ENCODE data around the gene RAP1GAP2. TPM values are rescaled to one million over a fixed set of nuclear protein-coding genes. Genes with fewer than 3 reads are reported as not detected.

The RAP1GAP2 gene
- total RNA-seq, 2 experiments from 2014 or later = 6.5 to 26.2 TPM

DNA sequence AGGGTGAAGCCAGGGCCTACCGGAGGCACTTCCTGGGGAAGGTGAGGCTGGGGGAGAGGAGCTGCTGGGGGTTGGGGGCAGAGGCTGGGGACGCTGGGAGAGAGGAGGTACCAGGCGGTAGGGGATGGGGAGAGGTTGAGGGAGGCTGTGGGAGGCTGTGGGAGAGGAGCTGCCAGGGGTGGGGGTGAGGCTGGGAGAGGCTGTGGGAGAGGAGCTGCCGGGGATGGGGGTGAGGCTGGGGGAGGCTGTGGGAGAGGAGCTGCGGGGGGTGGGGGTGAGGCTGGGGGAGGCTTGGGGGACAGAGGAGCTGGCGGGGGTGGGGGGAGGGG is 167.8 kb downstream of the RAP1GAP2 start:
- Mint-ChIP-seq H3K4me1 (no peaks in the 10 kb centered on the region), H3K27ac (no peak overlapping the region), H3K4me3 (no peak overlapping the region), H3K36me3 (no peaks in the 10 kb centered on the region), H3K27me3 (no peaks in the 10 kb centered on the region), H3K9me3 (ENCODE audit: low read depth) (no peaks in the 10 kb centered on the region)
- DNase-seq = no peak
- ATAC-seq = no peak
- CTCF ChIA-PET = interaction anchor here (2.5 kb wide), 1 partner anchor 8 kb away, joined by 6 read pairs; no protein-coding TSS in a partner anchor

DNA sequence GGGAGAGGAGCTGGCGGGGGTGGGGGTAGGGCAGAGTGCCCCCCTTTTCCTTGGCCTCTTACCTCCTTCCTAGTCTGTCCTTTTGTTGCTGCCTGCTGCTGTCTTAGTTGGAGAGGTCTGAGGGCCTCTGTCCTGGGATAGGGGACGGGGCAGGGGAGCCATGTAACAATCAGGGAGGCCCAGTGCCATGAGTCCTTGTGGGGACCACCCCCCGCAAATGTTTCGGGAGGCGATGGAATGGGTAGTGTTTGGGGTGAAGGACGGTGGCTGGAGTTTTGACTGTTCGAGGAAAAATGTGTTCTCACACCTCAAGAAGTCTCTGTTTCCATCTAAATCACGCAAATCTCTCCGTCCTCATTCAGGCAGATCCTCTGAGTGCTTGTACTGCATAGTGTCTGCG is 168.1 kb downstream of the RAP1GAP2 start:
- Mint-ChIP-seq H3K36me3 (no peaks in the 10 kb centered on the region), H3K4me1 (no peaks in the 10 kb centered on the region)

DNA sequence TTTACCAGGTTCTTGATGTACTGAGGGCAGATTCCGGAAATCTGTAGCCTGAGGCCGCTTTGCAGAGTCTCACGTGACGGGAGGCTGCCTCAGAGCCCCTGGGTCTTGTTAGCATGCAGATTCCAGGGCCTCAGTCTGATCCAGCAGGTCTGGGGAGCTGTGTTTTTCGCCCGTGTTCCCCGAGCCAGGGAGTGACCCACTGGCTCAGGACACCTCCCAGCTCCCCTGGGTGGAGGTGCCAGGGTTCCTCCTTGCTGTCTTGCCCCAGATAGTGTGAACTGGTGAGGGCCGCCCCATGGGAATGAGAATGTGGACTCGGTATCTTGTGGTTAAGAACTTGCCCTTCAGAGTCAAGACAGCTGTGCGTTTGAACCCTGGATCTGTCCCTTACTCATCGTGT is 168.6 kb downstream of the RAP1GAP2 start:
- no peaks in the 10 kb centered on the region for H3K9me3 Mint-ChIP-seq (ENCODE audit: low read depth)
- H3K4me3 Mint-ChIP-seq = no peak overlapping the region
- no peak overlapping the region for H3K27ac Mint-ChIP-seq
- H3K4me1 Mint-ChIP-seq = no peaks in the 10 kb centered on the region
- ATAC-seq = no peak
- CTCF ChIA-PET = no interaction called here
- no peaks in the 10 kb centered on the region for H3K27me3 Mint-ChIP-seq
- DNase-seq = no peak
- H3K36me3 Mint-ChIP-seq = no peaks in the 10 kb centered on the region

More for the DNA sequence above, 168.1 kb downstream of the RAP1GAP2 start:
- Mint-ChIP-seq H3K9me3 (ENCODE audit: low read depth) (no peaks in the 10 kb centered on the region), H3K27me3 (no peaks in the 10 kb centered on the region), H3K4me3 (no peak overlapping the region), H3K27ac (no peak overlapping the region)
- CTCF ChIA-PET = interaction anchor here (2.5 kb wide), 1 partner anchor 8 kb away, joined by 6 read pairs; no protein-coding TSS in a partner anchor
- DNase-seq = no peak
- no peak for ATAC-seq

DNA sequence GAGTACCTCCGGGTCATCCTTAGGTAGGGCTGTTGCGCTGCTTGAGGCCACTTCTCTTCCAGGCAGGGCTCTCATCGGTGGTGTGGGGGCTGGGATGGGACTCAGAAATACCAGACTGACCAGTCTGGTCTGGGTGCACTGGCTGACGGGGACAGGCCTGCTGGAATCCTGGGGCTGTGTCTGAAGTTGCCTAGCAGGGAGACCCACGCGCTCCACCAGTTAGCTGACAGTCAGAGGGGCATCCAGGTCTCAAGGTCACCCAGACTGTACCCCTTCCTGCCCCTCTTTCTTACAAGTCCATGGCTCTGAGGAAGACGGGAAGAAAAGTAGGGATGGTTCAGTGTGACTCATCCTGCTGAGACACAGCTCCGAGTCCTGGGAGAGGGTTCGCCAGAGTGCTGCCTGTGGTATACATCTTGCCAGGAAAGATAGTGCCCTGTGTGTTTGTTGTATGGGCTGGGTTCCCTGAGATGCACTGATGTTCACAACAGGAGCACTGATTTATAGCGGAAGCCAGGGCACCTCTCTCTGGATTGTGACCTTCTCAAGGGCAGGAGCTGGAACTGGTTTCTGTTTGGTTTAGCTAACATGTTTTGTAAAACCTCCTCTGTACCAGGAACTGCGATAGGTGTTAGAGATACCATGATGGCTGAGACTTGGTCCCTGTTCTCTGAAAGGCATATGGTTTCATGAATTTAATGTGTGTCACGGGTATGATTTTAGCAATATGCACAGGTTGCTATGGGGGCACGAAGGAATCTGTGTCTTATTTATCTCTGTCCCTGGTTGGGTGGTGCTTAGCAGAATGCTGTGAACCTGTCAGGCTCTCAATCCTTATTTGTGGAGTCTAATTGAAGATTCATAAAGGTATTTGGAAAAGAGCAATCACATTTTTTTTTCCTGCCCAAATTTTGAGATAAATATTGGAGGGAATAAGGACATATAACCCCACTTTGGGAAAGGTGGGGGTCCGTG is 169.7 kb downstream of the RAP1GAP2 start:
- H3K4me3 Mint-ChIP-seq = no peak overlapping the region
- H3K36me3 Mint-ChIP-seq = no peaks in the 10 kb centered on the region
- no peak overlapping the region for H3K27ac Mint-ChIP-seq
- CTCF ChIA-PET = no interaction called here
- no peaks in the 10 kb centered on the region for H3K9me3 Mint-ChIP-seq (ENCODE audit: low read depth)
- H3K4me1 Mint-ChIP-seq = no peaks in the 10 kb centered on the region
- ATAC-seq = no peak
- H3K27me3 Mint-ChIP-seq = no peaks in the 10 kb centered on the region
- DNase-seq = no peak

DNA sequence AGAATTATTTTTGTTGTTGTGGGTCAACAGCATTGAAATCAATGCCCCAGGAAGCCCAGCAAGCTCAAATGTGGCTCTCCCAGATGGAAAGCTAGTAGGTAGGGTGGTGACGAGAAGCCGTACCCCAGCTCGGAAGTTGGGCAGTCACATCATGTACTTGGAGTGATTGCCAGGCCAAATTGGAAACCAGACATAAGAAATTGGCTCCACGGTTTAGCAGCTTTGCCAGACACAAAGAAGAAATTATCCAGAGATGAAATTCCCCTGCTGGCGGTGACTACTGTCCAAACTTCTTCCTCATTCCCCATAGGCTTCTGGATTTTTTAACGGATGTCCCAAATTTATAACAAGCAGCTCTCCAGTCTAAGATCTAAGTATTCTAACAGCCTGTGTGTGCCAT is 171.3 kb downstream of the RAP1GAP2 start:
- ATAC-seq = no peak
- Mint-ChIP-seq H3K4me3 (no peak overlapping the region), H3K9me3 (ENCODE audit: low read depth) (no peaks in the 10 kb centered on the region), H3K36me3 (no peaks in the 10 kb centered on the region), H3K27me3 (no peaks in the 10 kb centered on the region), H3K27ac (no peak overlapping the region), H3K4me1 (no peaks in the 10 kb centered on the region)
- no peak for DNase-seq
- CTCF ChIA-PET = no interaction called here

DNA sequence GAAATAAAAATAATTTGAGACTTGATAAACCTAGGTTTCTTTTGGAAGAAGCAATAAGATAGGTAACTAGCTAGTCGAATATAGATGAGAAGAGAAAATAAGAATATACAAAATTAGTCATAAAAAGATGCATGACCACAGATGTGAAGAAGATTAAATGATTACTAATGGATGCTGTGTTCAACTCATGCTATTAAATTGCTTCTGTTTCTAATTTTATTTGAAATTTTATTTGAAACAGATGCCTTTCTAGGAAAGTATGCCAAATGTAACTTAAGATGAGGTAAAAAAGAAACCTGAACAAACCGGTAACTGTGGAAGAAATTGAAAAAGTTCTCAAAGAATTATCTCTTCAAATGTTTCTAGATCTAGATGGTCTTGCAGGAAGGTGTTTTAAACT is 175.6 kb downstream of the RAP1GAP2 start:
- H3K36me3 Mint-ChIP-seq = no peaks in the 10 kb centered on the region
- H3K9me3 Mint-ChIP-seq (ENCODE audit: low read depth) = no peaks in the 10 kb centered on the region
- no peak overlapping the region for H3K4me3 Mint-ChIP-seq
- H3K27ac Mint-ChIP-seq = no peak overlapping the region
- H3K27me3 Mint-ChIP-seq = no peaks in the 10 kb centered on the region
- no peak for DNase-seq
- CTCF ChIA-PET = interaction anchor here (1.4 to 1.9 kb wide), 2 partner anchors 9 to 186 kb away, joined by 3 to 6 read pairs; no protein-coding TSS in a partner anchor
- no peaks in the 10 kb centered on the region for H3K4me1 Mint-ChIP-seq
- ATAC-seq = no peak

DNA sequence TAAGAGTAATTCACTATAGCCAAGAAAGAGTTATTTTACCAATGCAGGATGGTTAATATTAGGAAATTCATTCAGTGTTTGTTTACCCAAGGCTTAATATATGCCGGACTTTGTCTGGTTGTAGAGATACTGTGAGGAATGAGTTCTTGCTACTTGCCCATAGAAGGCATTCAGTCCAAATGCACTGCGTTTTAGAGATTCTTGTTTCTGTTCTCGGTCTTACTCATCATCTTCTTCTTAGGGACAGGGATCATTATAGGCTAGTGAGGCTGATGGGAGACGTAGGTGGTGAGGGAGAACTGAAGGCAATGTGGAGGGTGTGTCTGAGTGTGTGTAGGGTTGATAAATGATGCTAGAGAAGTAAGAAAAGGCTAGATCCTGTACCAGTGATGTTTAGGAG is 176.5 kb downstream of the RAP1GAP2 start:
- DNase-seq = no peak
- no peak for ATAC-seq
- no peaks in the 10 kb centered on the region for H3K9me3 Mint-ChIP-seq (ENCODE audit: low read depth)
- no peak overlapping the region for H3K4me3 Mint-ChIP-seq
- no peaks in the 10 kb centered on the region for H3K4me1 Mint-ChIP-seq
- no peaks in the 10 kb centered on the region for H3K27me3 Mint-ChIP-seq
- CTCF ChIA-PET = interaction anchor here (1.4 to 1.9 kb wide), 2 partner anchors 10 to 187 kb away, joined by 3 to 6 read pairs; no protein-coding TSS in a partner anchor
- no peak overlapping the region for H3K27ac Mint-ChIP-seq
- H3K36me3 Mint-ChIP-seq = no peaks in the 10 kb centered on the region

DNA sequence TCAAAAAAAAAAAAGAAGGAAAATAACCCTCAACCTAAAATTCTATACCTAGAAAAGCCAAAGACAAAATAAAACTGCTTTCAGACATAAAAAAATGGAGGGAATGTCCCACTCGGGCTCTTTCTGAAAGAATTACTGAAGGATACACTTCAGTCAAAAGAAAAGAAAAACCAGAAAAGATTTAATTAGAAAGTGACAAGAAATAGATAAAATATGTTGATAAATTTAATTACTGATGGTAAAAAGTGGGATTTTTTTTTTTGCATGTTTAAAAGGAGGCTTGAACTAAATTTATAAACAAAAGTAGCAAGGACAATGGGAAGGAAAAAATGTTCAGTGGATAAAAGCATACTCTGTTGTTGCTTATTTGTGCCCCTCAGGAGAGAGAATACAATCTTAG is 178.1 kb downstream of the RAP1GAP2 start:
- no peak for DNase-seq
- Mint-ChIP-seq H3K9me3 (ENCODE audit: low read depth) (no peaks in the 10 kb centered on the region), H3K36me3 (no peaks in the 10 kb centered on the region), H3K27ac (no peak overlapping the region), H3K27me3 (no peaks in the 10 kb centered on the region), H3K4me3 (no peak overlapping the region), H3K4me1 (no peaks in the 10 kb centered on the region)
- CTCF ChIA-PET = no interaction called here
- no peak for ATAC-seq

DNA sequence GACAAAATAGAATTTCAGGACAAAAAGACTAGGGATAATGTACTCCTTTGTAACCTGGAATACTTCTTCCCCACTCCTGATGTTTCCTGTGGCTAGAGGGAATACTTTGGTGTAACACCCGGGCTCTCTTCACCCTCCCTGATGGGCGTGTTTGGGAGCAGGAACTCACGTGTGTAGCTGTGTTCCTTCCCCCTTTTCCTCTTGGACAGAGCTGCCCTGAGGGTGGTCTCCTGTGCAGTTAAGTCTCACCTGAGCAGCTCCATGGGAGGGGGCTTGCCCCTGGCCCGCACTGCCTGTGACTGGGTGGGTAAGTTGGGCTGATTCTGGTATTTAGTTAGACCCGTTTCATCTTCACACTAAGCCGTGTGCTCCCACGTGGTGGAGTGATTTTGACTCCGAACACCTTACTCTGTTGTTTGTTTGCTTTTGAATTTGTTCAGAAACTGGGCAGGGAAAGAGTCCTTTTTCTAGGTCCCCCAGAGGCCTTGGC is 179.3 kb downstream of the RAP1GAP2 start:
- DNase-seq (no peak), ATAC-seq (no peak)
- Mint-ChIP-seq H3K9me3 (ENCODE audit: low read depth) (no peaks in the 10 kb centered on the region), H3K4me3 (no peak overlapping the region), H3K27me3 (no peaks in the 10 kb centered on the region), H3K36me3 (no peaks in the 10 kb centered on the region), H3K4me1 (no peaks in the 10 kb centered on the region), H3K27ac (no peak overlapping the region)
- CTCF ChIA-PET = no interaction called here

DNA sequence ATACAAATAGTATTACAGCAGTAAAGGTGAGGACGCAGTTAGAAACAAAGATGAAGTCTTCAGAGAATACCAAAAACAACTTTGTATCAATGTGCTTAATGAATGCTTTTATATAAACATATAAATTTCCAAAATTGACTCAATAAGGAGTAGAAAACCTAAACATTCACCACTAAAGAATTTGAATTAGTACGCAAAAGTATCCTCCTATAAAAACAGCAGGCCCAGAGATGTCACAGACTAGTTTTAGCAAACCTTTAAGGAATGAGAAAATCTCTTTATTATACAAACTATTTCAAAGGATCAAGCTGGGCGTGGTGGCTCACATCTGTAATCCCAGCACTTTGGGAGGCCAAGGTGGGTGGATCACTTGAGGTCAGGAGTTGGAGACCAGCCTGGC is 180.9 kb downstream of the RAP1GAP2 start:
- Mint-ChIP-seq H3K9me3 (ENCODE audit: low read depth) (no peaks in the 10 kb centered on the region), H3K4me1 (no peaks in the 10 kb centered on the region), H3K27ac (no peak overlapping the region), H3K36me3 (no peaks in the 10 kb centered on the region), H3K4me3 (no peak overlapping the region), H3K27me3 (no peaks in the 10 kb centered on the region)
- CTCF ChIA-PET = no interaction called here
- no peak for ATAC-seq
- no peak for DNase-seq

DNA sequence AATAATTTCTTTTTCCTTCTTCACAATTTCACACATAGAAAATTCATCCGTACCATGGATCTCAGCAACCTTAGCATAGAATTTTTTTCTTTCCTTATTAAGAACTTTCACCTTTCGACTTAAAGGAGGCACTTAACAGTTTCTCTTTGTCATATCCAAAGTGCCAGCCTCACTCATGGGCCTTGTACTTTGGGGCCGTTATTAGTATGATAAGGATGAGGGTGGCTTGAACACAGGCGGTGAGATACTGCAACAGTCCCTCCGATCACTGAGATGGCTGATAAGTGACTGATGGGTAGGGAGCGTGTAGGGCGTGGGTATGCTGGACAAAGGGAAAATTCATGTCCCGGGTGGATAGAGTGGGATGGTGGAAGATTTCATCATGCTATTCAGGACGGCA is 181.9 kb downstream of the RAP1GAP2 start:
- DNase-seq = no peak
- no peak overlapping the region for H3K4me3 Mint-ChIP-seq
- H3K4me1 Mint-ChIP-seq = no peaks in the 10 kb centered on the region
- no peaks in the 10 kb centered on the region for H3K27me3 Mint-ChIP-seq
- ATAC-seq = no peak
- no peaks in the 10 kb centered on the region for H3K36me3 Mint-ChIP-seq
- no peaks in the 10 kb centered on the region for H3K9me3 Mint-ChIP-seq (ENCODE audit: low read depth)
- CTCF ChIA-PET = interaction anchor here (0.7 kb wide), 1 partner anchor 14 kb away, joined by 3 read pairs; no protein-coding TSS in a partner anchor
- H3K27ac Mint-ChIP-seq = no peak overlapping the region

DNA sequence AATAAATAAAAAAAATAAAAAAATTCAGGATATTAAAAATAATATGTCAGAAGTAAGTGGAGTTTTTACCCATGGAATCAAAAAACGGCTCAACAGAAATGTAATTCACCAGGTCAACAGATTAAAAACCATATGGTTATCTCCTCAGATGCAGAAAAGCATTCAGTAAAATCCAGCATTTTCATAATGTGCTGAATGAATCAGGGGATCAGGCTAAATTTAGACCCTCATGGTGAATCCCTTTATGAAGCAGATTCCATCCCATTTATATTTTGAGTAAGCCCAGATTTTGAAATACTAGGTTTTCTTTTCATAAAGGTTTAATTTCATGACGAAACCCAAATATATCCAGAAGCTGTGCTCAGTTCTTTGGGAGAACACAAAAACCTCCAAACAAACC is 182.8 kb downstream of the RAP1GAP2 start:
- DNase-seq = no peak
- Mint-ChIP-seq H3K27ac (no peak overlapping the region), H3K4me3 (no peak overlapping the region), H3K27me3 (no peaks in the 10 kb centered on the region), H3K4me1 (no peaks in the 10 kb centered on the region), H3K36me3 (no peaks in the 10 kb centered on the region), H3K9me3 (ENCODE audit: low read depth) (no peaks in the 10 kb centered on the region)
- CTCF ChIA-PET = no interaction called here
- no peak for ATAC-seq

DNA sequence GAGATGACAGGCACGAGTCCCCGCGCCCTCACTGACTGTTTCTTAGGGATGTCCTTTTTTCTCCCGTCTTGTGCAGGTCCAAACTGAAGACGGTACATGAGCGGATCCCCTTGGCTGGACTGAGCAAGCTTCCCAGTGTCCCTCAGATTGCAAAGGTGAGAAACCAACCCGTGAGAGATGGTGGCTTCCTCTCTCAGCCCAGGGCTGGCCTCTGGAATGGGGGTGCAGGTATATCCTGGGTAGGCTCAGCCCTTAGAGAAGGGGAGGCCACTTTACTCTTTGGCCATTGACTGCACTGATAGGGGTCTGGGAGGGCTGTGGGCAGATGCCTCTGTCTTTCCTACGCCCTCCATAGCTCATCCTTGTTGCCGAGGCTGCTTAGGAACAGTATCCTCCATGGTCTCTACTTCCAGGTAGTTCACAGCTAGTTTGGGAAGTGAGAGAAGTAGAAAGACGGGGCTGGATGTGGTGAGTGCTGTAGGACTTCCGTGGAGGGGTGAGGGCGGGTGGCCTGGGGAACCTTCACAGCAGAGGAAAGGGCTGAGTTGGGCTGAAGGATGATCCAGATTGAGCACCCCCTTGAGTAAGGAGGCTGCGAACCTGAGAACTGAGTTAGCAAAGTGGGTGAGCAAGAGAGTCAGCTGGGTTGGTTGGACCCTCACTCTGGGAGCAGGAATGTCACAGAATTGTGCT is 184.1 kb downstream of the RAP1GAP2 start:
- H3K9me3 Mint-ChIP-seq (ENCODE audit: low read depth) = no peaks in the 10 kb centered on the region
- ATAC-seq (no peak), DNase-seq (no peak)
- H3K4me3 Mint-ChIP-seq = no peak overlapping the region
- no peaks in the 10 kb centered on the region for H3K27me3 Mint-ChIP-seq
- no peaks in the 10 kb centered on the region for H3K4me1 Mint-ChIP-seq
- H3K36me3 Mint-ChIP-seq = no peaks in the 10 kb centered on the region
- CTCF ChIA-PET = no interaction called here
- H3K27ac Mint-ChIP-seq = no peak overlapping the region

DNA sequence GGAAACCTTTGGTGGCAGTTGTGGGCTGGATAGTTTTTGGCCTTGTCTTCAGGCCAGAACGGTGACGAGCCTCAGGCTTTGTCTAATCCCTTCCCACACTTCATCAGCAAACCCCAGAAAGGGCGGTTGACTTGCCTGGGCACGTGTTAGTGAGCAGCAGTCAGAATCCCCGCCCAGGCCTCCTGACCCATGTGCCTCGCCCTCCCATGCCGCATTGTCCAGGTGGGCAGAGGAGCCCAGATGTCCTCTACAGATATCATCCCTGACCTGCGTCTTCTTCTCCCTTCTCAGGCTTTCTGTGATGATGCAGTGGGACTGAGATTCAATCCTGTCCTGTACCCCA is 184.6 kb downstream of the RAP1GAP2 start:
- no peak overlapping the region for H3K27ac Mint-ChIP-seq
- H3K4me3 Mint-ChIP-seq = no peak overlapping the region
- no peaks in the 10 kb centered on the region for H3K4me1 Mint-ChIP-seq
- no peaks in the 10 kb centered on the region for H3K9me3 Mint-ChIP-seq (ENCODE audit: low read depth)
- no peak for DNase-seq
- CTCF ChIA-PET = no interaction called here
- ATAC-seq = no peak
- H3K36me3 Mint-ChIP-seq = no peaks in the 10 kb centered on the region
- H3K27me3 Mint-ChIP-seq = no peaks in the 10 kb centered on the region
